GM19351 (cell line): Measurements from ENCODE around the gene FBXW4.
A peak's percentile ranks its signal among the peaks of the same experiment; 100 is the strongest.

Source experiments
- ATAC-seq: cut with Tn5 transposase; IDR thresholded peaks from one replicate; pipeline ENCODE4 v1.9.1; 2021; ENCODE audit warnings: mild to moderate bottlenecking, moderate library complexity; ENCODE audit not compliant: unreplicated experiment

The FBXW4 gene

GRCh38 chr10:101696632-101697031, 1.7 kb upstream of the FBXW4 start:
- ATAC-seq, result no peak

GRCh38 chr10:101695404-101695890, 477 bp upstream of the FBXW4 start:
- no peak for ATAC-seq

GRCh38 chr10:101693978-101694673, 844 bp downstream of the FBXW4 start:
- peak; percentile 65 for ATAC-seq

GRCh38 chr10:101693651-101693977, 1.4 kb downstream of the FBXW4 start:
- peak; percentile 24 for ATAC-seq

GRCh38 chr10:101691081-101691480, 3.9 kb downstream of the FBXW4 start:
- ATAC-seq, result no peak

GRCh38 chr10:101690461-101690860, 4.5 kb downstream of the FBXW4 start:
- ATAC-seq, result no peak

- no peak for ATAC-seq
Measured at GRCh38 chr10:101687071-101687658, 7.8 kb downstream of the FBXW4 start.

- ATAC-seq, result no peak
Measured at GRCh38 chr10:101686133-101686925, 8.6 kb downstream of the FBXW4 start.

- no peak for ATAC-seq
Measured at GRCh38 chr10:101684782-101685181, 10.2 kb downstream of the FBXW4 start.

GRCh38 chr10:101683276-101683675, 11.7 kb downstream of the FBXW4 start:
- ATAC-seq, result no peak

GRCh38 chr10:101682172-101682825, 12.7 kb downstream of the FBXW4 start:
- ATAC-seq, result no peak

- no peak for ATAC-seq
Measured at GRCh38 chr10:101676565-101676964, 18.4 kb downstream of the FBXW4 start.

GRCh38 chr10:101675115-101675514, 19.9 kb downstream of the FBXW4 start:
- ATAC-seq, result no peak

- ATAC-seq, result no peak
Measured at GRCh38 chr10:101672536-101672935, 22.4 kb downstream of the FBXW4 start.

- ATAC-seq, result peak; percentile 84
Measured at GRCh38 chr10:101671453-101671852, 23.5 kb downstream of the FBXW4 start.

- no peak for ATAC-seq
Measured at GRCh38 chr10:101670635-101671034, 24.3 kb downstream of the FBXW4 start.

- ATAC-seq, result no peak
Measured at GRCh38 chr10:101669181-101669580, 25.8 kb downstream of the FBXW4 start.

GRCh38 chr10:101668566-101668965, 26.4 kb downstream of the FBXW4 start:
- no peak for ATAC-seq

- no peak for ATAC-seq
Measured at GRCh38 chr10:101666083-101666482, 28.9 kb downstream of the FBXW4 start.

GRCh38 chr10:101663097-101663496, 31.9 kb downstream of the FBXW4 start:
- no peak for ATAC-seq

GRCh38 chr10:101660256-101660655, 34.7 kb downstream of the FBXW4 start:
- ATAC-seq, result no peak
